PFSK-1 (cell line): Measurements from ENCODE around the gene PAQR5.

Source experiments
- POLR2AphosphoS5 ChIP-seq: IDR thresholded peaks from 2 replicates; pipeline ENCODE4 v1.6.1; 2012; ENCODE audit warnings: low read depth, mild to moderate bottlenecking, control low read depth, low read length, moderate library complexity
- SIN3A ChIP-seq: IDR thresholded peaks from 2 replicates; pipeline ENCODE4 v1.6.1; 2012; ENCODE audit warnings: mild to moderate bottlenecking, low read length, moderate library complexity, borderline replicate concordance; ENCODE audit not compliant: insufficient read depth
- TAF1 ChIP-seq: IDR thresholded peaks from 2 replicates; pipeline ENCODE4 v1.6.1; 2012; ENCODE audit warnings: low read length, control low read depth, borderline replicate concordance; ENCODE audit not compliant: insufficient read depth

GRCh38 chr15:69328739-69329138, 30.0 kb downstream of the PAQR5 start:
- TF ChIP-seq SIN3A: no peak
- TF ChIP-seq POLR2AphosphoS5: no peak
- TF ChIP-seq TAF1: no peak
